Upper lobe of left lung (tissue), 6 donors: ENCODE measurements around the gene IL3RA. TPM values are rescaled to one million over a fixed set of nuclear protein-coding genes. Genes with fewer than 3 reads are reported as not detected.
A peak's percentile ranks its signal among the peaks of the same experiment; 100 is the strongest.

Experiments used
- ATAC-seq, 2 donors: fragments of 200-7000 bp; cut with Tn5 transposase; one replicate each; pipeline ENCODE4 v1.9.1; 2022; ENCODE audit warnings: mild to moderate bottlenecking in 2 of 2, moderate library complexity in 2 of 2; ENCODE audit not compliant: low FRiP score in 2 of 2
- DNase-seq, 2 donors: peaks; one replicate each; pipeline ENCODE4 v3.0.0-alpha.2; 2019 to 2020
- H3K27ac ChIP-seq, 4 donors: fragments of 200-600 bp; sonication (generic); one replicate each; pipeline ENCODE4 v1.5.1; 2016 to 2019
- H3K27me3 ChIP-seq, 4 donors: fragments of 200-600 bp; sonication (generic); one replicate each; pipeline ENCODE4 v1.5.1; 2017 to 2019
- H3K36me3 ChIP-seq, 4 donors: fragments of 200-600 bp; sonication (generic); one replicate each; pipeline ENCODE4 v1.5.1; 2016 to 2019
- H3K4me1 ChIP-seq, 4 donors: fragments of 200-600 bp; sonication (generic); one replicate each; pipeline ENCODE4 v1.5.1; 2018 to 2019
- H3K4me3 ChIP-seq, 4 donors: fragments of 200-600 bp; sonication (generic); one replicate each; pipeline ENCODE4 v1.5.1; 2017 to 2019; ENCODE audit warnings: mild to moderate bottlenecking in 2 of 4, moderate library complexity in 1 of 4
- H3K9me3 ChIP-seq, 4 donors: fragments of 200-600 bp; sonication (generic); one replicate each; pipeline ENCODE4 v1.5.1; 2018 to 2019
- EP300 ChIP-seq, 4 donors: sonication (generic); formaldehyde crosslinking; IDR thresholded peaks; one replicate each; pipeline ENCODE4 v1.5.1; 2017; ENCODE audit warnings: antibody characterized with exemption in 4 of 4, control low read depth in 2 of 4
- POLR2A ChIP-seq, 4 donors: fragments of 450-650 bp; IDR thresholded peaks; one replicate each; pipeline ENCODE4 v1.5.1; 2016 to 2017; ENCODE audit warnings: antibody characterized with exemption in 4 of 4, mild to moderate bottlenecking in 2 of 4
- POLR2AphosphoS5 ChIP-seq, 2 donors: sonication (generic); formaldehyde crosslinking; IDR thresholded peaks; one replicate each; pipeline ENCODE4 v1.5.1; 2017; ENCODE audit warnings: antibody characterized with exemption in 2 of 2
- WGBS, 2 donors: methylation state at CpG; one replicate each; pipeline ENCODE4 v1.1.5; 2017 to 2018; 5-methylcytosine and 5-hydroxymethylcytosine counted together
- total RNA-seq, 6 donors: library from RNA; depleted of rRNA in 4 of 6; stranded (reverse); fragments of >200 nt in 4 of 6; gene quantifications; one replicate each; pipeline versions ENCODE4 v1.1.0 to v1.2.1, GENCODE V29; 2016 to 2021
- TF ChIP-seq, protein P1 (sequence below), 6 experiments: fragments of 450-650 bp in 4 of 6; fragments of 200-600 bp in 2 of 6; sonication (generic) in 2 of 6; IDR thresholded peaks; one replicate each; pipeline ENCODE4 v1.5.1; 2016 to 2019; ENCODE audit warnings: antibody characterized with exemption in 6 of 6
- donor health status: DM: no; HTN: no; CAD: no; lungs with moderate emphysema.
- donor health status: DM: no; HTN: yes; CAD: no; lungs with severe emphysema.

The IL3RA gene
- total RNA-seq, 6 donors from 2014 or later, result 8.8 to 62.3 (median 31.9) TPM

- DNase-seq, result peak in 1 of 2 donors; percentile 10
- Histone ChIP-seq H3K4me3 (no peak overlapping the region), H3K4me1 (no peaks in the 10 kb centered on the region), H3K36me3 (peaks cover 0 to 48% (median 12%) of the 10 kb centered on the region in 4 donors), H3K27me3 (no peaks in the 10 kb centered on the region), H3K9me3 (peaks cover 4 to 7% (median 5%) of the 10 kb centered on the region in 4 donors), H3K27ac (no peak overlapping the region)
- TF ChIP-seq EP300 (IDR thresholded peaks at IDR 0.05) (no peak), POLR2A (IDR thresholded peaks at IDR 0.05) (no peak), POLR2AphosphoS5 (IDR thresholded peaks at IDR 0.05) (no peak)
- TF ChIP-seq, protein P1, sequence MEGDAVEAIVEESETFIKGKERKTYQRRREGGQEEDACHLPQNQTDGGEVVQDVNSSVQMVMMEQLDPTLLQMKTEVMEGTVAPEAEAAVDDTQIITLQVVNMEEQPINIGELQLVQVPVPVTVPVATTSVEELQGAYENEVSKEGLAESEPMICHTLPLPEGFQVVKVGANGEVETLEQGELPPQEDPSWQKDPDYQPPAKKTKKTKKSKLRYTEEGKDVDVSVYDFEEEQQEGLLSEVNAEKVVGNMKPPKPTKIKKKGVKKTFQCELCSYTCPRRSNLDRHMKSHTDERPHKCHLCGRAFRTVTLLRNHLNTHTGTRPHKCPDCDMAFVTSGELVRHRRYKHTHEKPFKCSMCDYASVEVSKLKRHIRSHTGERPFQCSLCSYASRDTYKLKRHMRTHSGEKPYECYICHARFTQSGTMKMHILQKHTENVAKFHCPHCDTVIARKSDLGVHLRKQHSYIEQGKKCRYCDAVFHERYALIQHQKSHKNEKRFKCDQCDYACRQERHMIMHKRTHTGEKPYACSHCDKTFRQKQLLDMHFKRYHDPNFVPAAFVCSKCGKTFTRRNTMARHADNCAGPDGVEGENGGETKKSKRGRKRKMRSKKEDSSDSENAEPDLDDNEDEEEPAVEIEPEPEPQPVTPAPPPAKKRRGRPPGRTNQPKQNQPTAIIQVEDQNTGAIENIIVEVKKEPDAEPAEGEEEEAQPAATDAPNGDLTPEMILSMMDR (IDR thresholded peaks at IDR 0.05), result no peak
- peak; percentile 16 to 50 for ATAC-seq
- WGBS, 2 donors, result 45 to 55% methylated on average over 10 to 11 of the region's 11 CpGs
Observed at GRCh38 chrX:1355131-1356046, 18.8 kb downstream of the IL3RA start.

DNA sequence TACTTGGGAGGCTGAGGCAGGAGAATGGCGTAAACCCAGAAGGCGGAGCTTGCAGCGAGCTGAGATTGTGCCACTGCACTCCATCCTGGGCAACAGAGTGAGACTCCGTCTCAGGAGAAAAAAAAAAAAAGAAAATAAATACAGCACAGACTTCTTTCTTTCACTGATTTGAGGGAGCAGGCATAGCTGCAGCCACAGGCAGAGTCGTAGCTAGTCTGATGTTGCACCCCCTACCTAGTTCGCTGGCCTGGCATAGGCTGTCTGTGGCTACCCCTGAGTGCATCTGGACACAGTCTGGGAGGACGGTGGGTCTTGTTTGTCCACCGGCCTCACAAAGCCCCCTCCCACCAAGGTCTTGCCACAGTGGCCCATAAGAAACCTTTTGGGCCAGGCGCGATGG, 21.4 kb downstream of the IL3RA start:
- no peaks in the 10 kb centered on the region for H3K4me1 ChIP-seq
- peaks cover 0 to 54% (median 10%) of the 10 kb centered on the region in 4 donors for H3K36me3 ChIP-seq
- peaks cover 4 to 7% (median 5%) of the 10 kb centered on the region in 4 donors for H3K9me3 ChIP-seq
- H3K27me3 ChIP-seq, result no peaks in the 10 kb centered on the region
- TF ChIP-seq POLR2A (IDR thresholded peaks at IDR 0.05) (no peak), POLR2AphosphoS5 (IDR thresholded peaks at IDR 0.05) (no peak), EP300 (IDR thresholded peaks at IDR 0.05) (no peak)
- TF ChIP-seq, protein P1 (IDR thresholded peaks at IDR 0.05), result no peak
- WGBS, 2 donors, result 97 to 98% methylated on average over 10 of the region's 10 CpGs
- ATAC-seq (no peak), DNase-seq (peak in 1 of 2 donors; percentile 6)
- no peak overlapping the region for H3K4me3 ChIP-seq
- H3K27ac ChIP-seq, result no peak overlapping the region

- TF ChIP-seq, protein P1 (IDR thresholded peaks at IDR 0.05), result no peak
- TF ChIP-seq EP300 (IDR thresholded peaks at IDR 0.05) (no peak), POLR2A (IDR thresholded peaks at IDR 0.05) (no peak), POLR2AphosphoS5 (IDR thresholded peaks at IDR 0.05) (no peak)
- no peak overlapping the region for H3K4me3 ChIP-seq
- 83 to 84% methylated on average over 6 of the region's 6 CpGs for WGBS, 2 donors
- no peak overlapping the region for H3K27ac ChIP-seq
- no peaks in the 10 kb centered on the region for H3K27me3 ChIP-seq
- ATAC-seq (no peak), DNase-seq (peak in 1 of 2 donors; percentile 14)
- H3K36me3 ChIP-seq, result peaks cover 0 to 63% (median 10%) of the 10 kb centered on the region in 4 donors
- peaks cover 4 to 7% (median 5%) of the 10 kb centered on the region in 4 donors for H3K9me3 ChIP-seq
- no peaks in the 10 kb centered on the region for H3K4me1 ChIP-seq
Observed at GRCh38 chrX:1358793-1359476, 22.4 kb downstream of the IL3RA start.

- H3K27ac ChIP-seq, result no peak overlapping the region
- no peak overlapping the region for H3K4me3 ChIP-seq
- ATAC-seq (no peak), DNase-seq (no peak)
- no peaks in the 10 kb centered on the region for H3K4me1 ChIP-seq
- H3K27me3 ChIP-seq, result no peaks in the 10 kb centered on the region
- H3K36me3 ChIP-seq, result peaks cover 0 to 65% (median 12%) of the 10 kb centered on the region in 4 donors
- peaks cover 4 to 7% (median 5%) of the 10 kb centered on the region in 4 donors for H3K9me3 ChIP-seq
- TF ChIP-seq EP300 (IDR thresholded peaks at IDR 0.05) (no peak), POLR2AphosphoS5 (IDR thresholded peaks at IDR 0.05) (no peak), POLR2A (IDR thresholded peaks at IDR 0.05) (no peak)
- TF ChIP-seq, protein P1 (IDR thresholded peaks at IDR 0.05), result no peak
- WGBS, 2 donors, result 89 to 94% methylated on average over 4 of the region's 4 CpGs
Observed at GRCh38 chrX:1359477-1359873, 22.9 kb downstream of the IL3RA start.
